Panc1 (cell line): ENCODE results near the gene ITGAL. TPM values are rescaled to one million over a fixed set of nuclear protein-coding genes. Genes with fewer than 3 reads are reported as not detected.

Experiments
- ATAC-seq: fragments of 200-7000 bp; cut with Tn5 transposase; 2 replicates; pipeline ENCODE4 v1.9.1; 2020; ENCODE audit warnings: mild to moderate bottlenecking, moderate library complexity
- BruUV-seq: library from RNA; stranded (reverse); fragments of 400-500 nt; replicated peaks from 2 replicates; lab custom pipeline; 2021; lab: Mats Ljungman, UMichigan
- CTCF ChIA-PET: fragments of 300-600 bp; sonication (Branson Sonifier 250); formaldehyde crosslinking; loops from one replicate; lab custom pipeline; 2022; ENCODE audit warnings: antibody characterized with exemption; lab: Charles Lee
- POLR2A ChIA-PET: fragments of 300-600 bp; sonication (Branson Sonifier 250); formaldehyde crosslinking; loops from one replicate; lab custom pipeline; 2022; ENCODE audit warnings: antibody characterized with exemption; lab: Charles Lee
- DNase-seq: peaks from one replicate; pipeline ENCODE4 v3.0.0-alpha.2; 2010; ENCODE audit warnings: low read depth, low spot score
- H3K27ac ChIP-seq: 2 replicates; pipeline ENCODE4 v1.5.1; 2011; ENCODE audit warnings: mild to moderate bottlenecking, low read length, inconsistent platforms
- H3K27me3 ChIP-seq: fragments of 200-500 bp; sonication (Bioruptor generic); 2 replicates; pipeline ENCODE4 v1.6.0; 2014; ENCODE audit warnings: low read length, inconsistent platforms; ENCODE audit not compliant: control insufficient read depth, insufficient read depth
- H3K36me3 ChIP-seq: fragments of 200-500 bp; sonication (Bioruptor generic); 2 replicates; pipeline ENCODE4 v1.5.1; 2014; ENCODE audit warnings: inconsistent platforms, mild to moderate bottlenecking, low read length, moderate library complexity; ENCODE audit not compliant: control insufficient read depth, insufficient read depth
- H3K4me1 ChIP-seq: 2 replicates; pipeline ENCODE4 v1.5.1; 2011; ENCODE audit warnings: inconsistent platforms, mild to moderate bottlenecking, low read length, moderate library complexity; ENCODE audit not compliant: control insufficient read depth, insufficient read depth
- H3K4me3 ChIP-seq, 2 experiments: 2 replicates each; pipeline ENCODE4 v1.5.1; 2011 to 2012; ENCODE audit warnings: low read depth in 2 of 2, low read length in 2 of 2, mild to moderate bottlenecking in 2 of 2, inconsistent platforms in 1 of 2, moderate library complexity in 1 of 2
- H3K9me3 ChIP-seq: fragments of 200-500 bp; sonication (Bioruptor generic); 2 replicates; pipeline ENCODE4 v1.5.1; 2014; ENCODE audit warnings: low read depth, mild to moderate bottlenecking, inconsistent platforms, low read length, moderate library complexity; ENCODE audit not compliant: control insufficient read depth, insufficient read depth
- CTCF ChIP-seq: fragments of 450-650 bp; IDR thresholded peaks from 2 replicates; pipeline ENCODE4 v1.5.1; 2017; ENCODE audit warnings: mild to moderate bottlenecking
- POLR2AphosphoS5 ChIP-seq: IDR thresholded peaks from 2 replicates; pipeline ENCODE4 v1.6.1; 2012; ENCODE audit warnings: mild to moderate bottlenecking, low read depth, low read length, moderate library complexity
- SIN3A ChIP-seq: IDR thresholded peaks from 2 replicates; pipeline ENCODE4 v1.6.1; 2012; ENCODE audit warnings: low read depth, mild to moderate bottlenecking, low read length, moderate library complexity, borderline replicate concordance; ENCODE audit not compliant: insufficient read depth
- TCF7L2 ChIP-seq: IDR thresholded peaks from 2 replicates; pipeline ENCODE4 v1.6.1; 2011; ENCODE audit warnings: mild to moderate bottlenecking, low read depth, low read length, inconsistent platforms
- in situ Hi-C: cut with HindIII; loops from 2 replicates; pipeline ENCODE4 v1.10.0; 2016; ENCODE audit warnings: low sequenced_read_pairs, low pct_unique_long_range_greater_than_20kb
- intact Hi-C: fragments of 100-400 bp; cut with micrococcal nuclease; formaldehyde crosslinking; loops from one replicate; pipeline ENCODE4 v1.10.0; 2022; ENCODE audit not compliant: unreplicated experiment
- total RNA-seq: library from RNA; stranded (reverse); gene quantifications from one replicate; pipeline ENCODE4 v1.2.1, GENCODE V29; 2021; ENCODE audit not compliant: unreplicated experiment
- TF ChIP-seq, protein P1 (sequence below), 2 experiments: IDR thresholded peaks; 2 replicates each; pipeline ENCODE4 v1.6.1; 2011 to 2012; ENCODE audit warnings: low read depth in 2 of 2, control low read depth in 1 of 2, low read length in 1 of 2, mild to moderate bottlenecking in 1 of 2, moderate library complexity in 1 of 2; ENCODE audit not compliant: insufficient read depth in 1 of 2

ITGAL gene
- total RNA-seq, 1 experiment from 2014 or later: 0.54 TPM

DNA sequence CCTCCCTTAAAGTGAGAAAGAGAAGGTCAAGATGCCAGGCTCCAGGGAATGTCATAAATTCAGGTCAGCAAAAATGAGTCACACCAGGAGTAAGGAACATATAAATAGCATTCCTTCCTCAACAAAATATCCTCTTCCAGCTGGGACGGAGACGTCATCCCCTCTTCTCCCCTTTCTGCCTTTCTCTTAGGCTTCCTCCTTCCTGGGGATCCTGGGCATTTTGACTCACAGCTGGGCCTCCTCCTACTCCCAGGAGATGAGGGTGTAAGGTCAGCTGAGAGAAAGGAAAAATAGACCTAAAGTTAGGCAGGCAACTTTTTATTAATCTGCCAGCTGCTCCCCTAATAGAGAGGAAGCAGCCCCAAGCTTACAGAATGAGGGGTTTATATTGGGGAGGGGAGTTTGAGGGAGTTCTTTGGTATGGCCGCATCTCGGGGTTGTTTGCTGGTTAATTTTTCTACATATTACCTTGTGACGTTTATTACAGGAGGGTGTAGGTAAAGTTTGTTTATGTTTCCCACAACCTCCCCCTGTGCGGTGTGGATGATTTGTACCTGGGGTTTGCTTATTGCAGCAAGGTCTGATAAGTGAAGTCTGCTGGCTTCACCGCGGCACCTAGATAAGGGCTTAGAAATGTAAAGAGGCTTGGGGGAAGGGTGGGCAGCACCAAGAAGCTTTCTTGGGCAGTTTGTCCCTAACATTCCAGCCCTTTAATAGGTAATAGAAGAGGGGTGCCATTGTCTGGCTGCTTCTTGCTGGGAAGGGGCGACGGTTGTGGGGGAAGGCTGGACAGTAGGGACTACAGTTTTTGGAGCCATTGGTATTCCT, 69.2 kb downstream of the ITGAL start:
- H3K4me3 ChIP-seq: no peak overlapping the region
- in situ Hi-C loops: no loop called here
- H3K27me3 ChIP-seq: no peaks in the 10 kb centered on the region
- no TSS peak for BruUV-seq
- no peak for DNase-seq
- no peaks in the 10 kb centered on the region for H3K36me3 ChIP-seq
- CTCF ChIA-PET: no interaction called here
- intact Hi-C loops: no loop called here
- H3K4me1 ChIP-seq: peaks cover 4% of the 10 kb centered on the region
- TF ChIP-seq SIN3A: no peak
- TF ChIP-seq, protein P1, sequence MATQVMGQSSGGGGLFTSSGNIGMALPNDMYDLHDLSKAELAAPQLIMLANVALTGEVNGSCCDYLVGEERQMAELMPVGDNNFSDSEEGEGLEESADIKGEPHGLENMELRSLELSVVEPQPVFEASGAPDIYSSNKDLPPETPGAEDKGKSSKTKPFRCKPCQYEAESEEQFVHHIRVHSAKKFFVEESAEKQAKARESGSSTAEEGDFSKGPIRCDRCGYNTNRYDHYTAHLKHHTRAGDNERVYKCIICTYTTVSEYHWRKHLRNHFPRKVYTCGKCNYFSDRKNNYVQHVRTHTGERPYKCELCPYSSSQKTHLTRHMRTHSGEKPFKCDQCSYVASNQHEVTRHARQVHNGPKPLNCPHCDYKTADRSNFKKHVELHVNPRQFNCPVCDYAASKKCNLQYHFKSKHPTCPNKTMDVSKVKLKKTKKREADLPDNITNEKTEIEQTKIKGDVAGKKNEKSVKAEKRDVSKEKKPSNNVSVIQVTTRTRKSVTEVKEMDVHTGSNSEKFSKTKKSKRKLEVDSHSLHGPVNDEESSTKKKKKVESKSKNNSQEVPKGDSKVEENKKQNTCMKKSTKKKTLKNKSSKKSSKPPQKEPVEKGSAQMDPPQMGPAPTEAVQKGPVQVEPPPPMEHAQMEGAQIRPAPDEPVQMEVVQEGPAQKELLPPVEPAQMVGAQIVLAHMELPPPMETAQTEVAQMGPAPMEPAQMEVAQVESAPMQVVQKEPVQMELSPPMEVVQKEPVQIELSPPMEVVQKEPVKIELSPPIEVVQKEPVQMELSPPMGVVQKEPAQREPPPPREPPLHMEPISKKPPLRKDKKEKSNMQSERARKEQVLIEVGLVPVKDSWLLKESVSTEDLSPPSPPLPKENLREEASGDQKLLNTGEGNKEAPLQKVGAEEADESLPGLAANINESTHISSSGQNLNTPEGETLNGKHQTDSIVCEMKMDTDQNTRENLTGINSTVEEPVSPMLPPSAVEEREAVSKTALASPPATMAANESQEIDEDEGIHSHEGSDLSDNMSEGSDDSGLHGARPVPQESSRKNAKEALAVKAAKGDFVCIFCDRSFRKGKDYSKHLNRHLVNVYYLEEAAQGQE (IDR thresholded peaks at IDR 0.05; ENCODE audit: insufficient read depth in 1 of 2, low read depth in 2 of 2, low read length in 1 of 2): no peak
- TF ChIP-seq POLR2AphosphoS5: no peak
- TF ChIP-seq CTCF: no peak
- TF ChIP-seq TCF7L2: no peak
- no peaks in the 10 kb centered on the region for H3K9me3 ChIP-seq
- H3K27ac ChIP-seq: no peak overlapping the region
- ATAC-seq: no peak
- POLR2A ChIA-PET: no interaction called here

DNA sequence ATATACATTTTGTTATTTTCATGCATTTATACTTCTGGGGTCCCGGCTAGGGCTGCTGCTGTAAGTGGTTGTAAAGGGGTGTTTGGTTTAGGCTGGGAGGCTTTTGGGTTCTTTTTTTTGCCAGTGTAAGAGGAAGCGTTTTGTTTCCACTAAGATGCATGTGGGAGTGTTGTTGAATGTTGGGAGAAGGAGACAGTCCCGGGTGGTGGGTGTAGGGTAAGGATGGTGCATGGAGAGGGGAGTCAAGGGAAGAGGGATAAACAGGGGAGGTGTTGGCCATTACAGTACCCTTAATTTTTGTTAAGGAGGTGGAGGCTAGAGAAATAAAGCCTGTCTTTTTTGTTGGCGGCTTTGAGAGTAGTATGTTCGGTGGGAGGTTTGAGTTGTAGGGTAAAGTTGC, 70.5 kb downstream of the ITGAL start:
- H3K27me3 ChIP-seq: no peaks in the 10 kb centered on the region
- DNase-seq (no peak), ATAC-seq (no peak)
- no peak overlapping the region for H3K27ac ChIP-seq
- BruUV-seq: no TSS peak
- H3K36me3 ChIP-seq: no peaks in the 10 kb centered on the region
- no peaks in the 10 kb centered on the region for H3K9me3 ChIP-seq
- in situ Hi-C loops (no loop called here), intact Hi-C loops (no loop called here)
- H3K4me1 ChIP-seq: peaks cover 4% of the 10 kb centered on the region
- H3K4me3 ChIP-seq: no peak overlapping the region
- ChIA-PET POLR2A (no interaction called here), CTCF (no interaction called here)
- no peak for TF ChIP-seq SIN3A
- TF ChIP-seq CTCF: no peak
- TF ChIP-seq TCF7L2: no peak
- no peak for TF ChIP-seq POLR2AphosphoS5
- TF ChIP-seq, protein P1 (IDR thresholded peaks at IDR 0.05; ENCODE audit: insufficient read depth in 1 of 2, low read depth in 2 of 2, low read length in 1 of 2): no peak
